GM12878 (cell line): ENCODE results near the gene GGN. TPM values are rescaled to one million over a fixed set of nuclear protein-coding genes. Genes with fewer than 3 reads are reported as not detected.

Experiments
- ATAC-seq: fragments of 200-7000 bp; cut with Tn5 transposase; 3 replicates; pipeline ENCODE4 v1.9.1; 2020; ENCODE audit warnings: mild to moderate bottlenecking, moderate library complexity
- BruUV-seq: library from RNA; stranded (reverse); fragments of 400-500 nt; replicated peaks from 2 replicates; lab custom pipeline; 2021; lab: Mats Ljungman, UMichigan
- CTCF ChIA-PET: fragments of 300-600 bp; sonication (Branson Sonifier 250); formaldehyde crosslinking; extraction: SDS; loops from one replicate; lab custom pipeline; 2021; ENCODE audit warnings: inconsistent platforms; lab: Yijun Ruan, JAX
- POLR2A ChIA-PET: fragments of 350-600 bp; formaldehyde crosslinking; extraction: SDS; loops from one replicate; lab custom pipeline; 2021; ENCODE audit warnings: inconsistent platforms; lab: Charles Lee
- RAD21 ChIA-PET: fragments of 300-600 bp; sonication (Branson Sonifier 250); formaldehyde crosslinking; loops from one replicate; lab custom pipeline; 2023; ENCODE audit warnings: antibody characterized with exemption; ENCODE audit not compliant: unreplicated experiment; lab: Charles Lee
- SMC1A ChIA-PET: fragments of 300-600 bp; sonication (Branson Sonifier 250); formaldehyde crosslinking; loops from one replicate; lab custom pipeline; 2023; ENCODE audit not compliant: unreplicated experiment, uncharacterized antibody; lab: Charles Lee
- DNase-seq: peaks from one replicate; pipeline ENCODE4 v3.0.0-alpha.2; 2011; ENCODE audit warnings: low read depth, low spot score
- FAIRE-seq: peaks from 3 replicates; lab custom pipeline; 2011; peaks lifted over from hg19 to GRCh38; lab: Jason Lieb, UNC
- H2AFZ ChIP-seq: 2 replicates; pipeline ENCODE4 v1.6.0; 2011; ENCODE audit warnings: low read depth, low read length, control low read depth; ENCODE audit not compliant: control insufficient read depth
- H3K27ac ChIP-seq: 2 replicates; pipeline ENCODE4 v1.5.1; 2011; ENCODE audit warnings: control low read depth; ENCODE audit not compliant: control insufficient read depth, insufficient read depth
- H3K27me3 ChIP-seq, 2 experiments: replicated peaks in 1 of 2; 2 replicates each; pipeline versions ENCODE4 v1.6.0 to v1.6.1; 2011; ENCODE audit warnings: low read length in 1 of 2; ENCODE audit not compliant: control insufficient read depth in 2 of 2, insufficient read depth in 2 of 2
- H3K36me3 ChIP-seq, 2 experiments: 2 replicates each; pipeline ENCODE4 v1.5.1; 2011; ENCODE audit warnings: low read length in 1 of 2; ENCODE audit not compliant: control insufficient read depth in 2 of 2, insufficient read depth in 2 of 2
- H3K4me1 ChIP-seq: 2 replicates; pipeline ENCODE4 v1.6.1; 2011; ENCODE audit warnings: mild to moderate bottlenecking, low read length, moderate library complexity, mixed read lengths; ENCODE audit not compliant: control insufficient read depth, insufficient read depth
- H3K4me2 ChIP-seq: 2 replicates; pipeline ENCODE4 v1.6.0; 2011; ENCODE audit warnings: control low read depth; ENCODE audit not compliant: control insufficient read depth, insufficient read depth
- H3K4me3 ChIP-seq: fragments of 200-600 bp; sonication (generic); 2 replicates; pipeline ENCODE4 v1.5.1; 2016
- H3K79me2 ChIP-seq: 2 replicates; pipeline ENCODE4 v1.6.0; 2011; ENCODE audit warnings: low read length; ENCODE audit not compliant: control insufficient read depth, insufficient read depth
- H3K9ac ChIP-seq: 2 replicates; pipeline ENCODE4 v1.8.0; 2011; ENCODE audit warnings: low read length, control low read depth, mixed read lengths; ENCODE audit not compliant: control insufficient read depth, insufficient read depth
- H3K9me3 ChIP-seq: replicated peaks from 3 replicates; pipeline ENCODE4 v1.5.1; 2011; ENCODE audit warnings: mild to moderate bottlenecking, low read length; ENCODE audit not compliant: control insufficient read depth, insufficient read depth
- H4K20me1 ChIP-seq: 2 replicates; pipeline ENCODE4 v1.6.0; 2011; ENCODE audit not compliant: control insufficient read depth, insufficient read depth
- CREM ChIP-seq: IDR thresholded peaks from 2 replicates; pipeline ENCODE4 v1.6.1; 2014; ENCODE audit warnings: antibody characterized with exemption, low read depth
- DPF2 ChIP-seq: fragments of 450-650 bp; IDR thresholded peaks from 2 replicates; pipeline ENCODE4 v1.6.1; 2017; ENCODE audit warnings: mild to moderate bottlenecking
- E2F4 ChIP-seq: IDR thresholded peaks from 2 replicates; pipeline ENCODE4 v1.6.1; 2012; ENCODE audit warnings: low read depth, low read length, improper control_type of control experiment
- EGR1 ChIP-seq, 2 experiments: IDR thresholded peaks; 1 replicate in 1 of 2; 2 replicates in 1 of 2; pipeline ENCODE4 v1.6.1; 2011 to 2012; ENCODE audit warnings: low read depth in 2 of 2, low read length in 2 of 2, borderline replicate concordance in 1 of 2, mild to moderate bottlenecking in 1 of 2, moderate library complexity in 1 of 2
- EZH2 ChIP-seq: IDR thresholded peaks from 2 replicates; pipeline ENCODE4 v1.6.1; 2012; ENCODE audit warnings: low read depth, mild to moderate bottlenecking, control low read depth, inconsistent platforms, low read length, borderline replicate concordance; ENCODE audit not compliant: control insufficient read depth
- MEF2B ChIP-seq: fragments of 450-650 bp; IDR thresholded peaks from 2 replicates; pipeline ENCODE4 v1.6.1; 2018; ENCODE audit warnings: mild to moderate bottlenecking, moderate library complexity; ENCODE audit not compliant: partially characterized antibody, poor library complexity, severe bottlenecking
- MXI1 ChIP-seq: fragments of 150-350 bp; IDR thresholded peaks from 2 replicates; pipeline ENCODE4 v1.6.1; 2011; ENCODE audit warnings: low read depth, mild to moderate bottlenecking, inconsistent platforms, low read length, improper control_type of control experiment
- PAX5 ChIP-seq: IDR thresholded peaks from 2 replicates; pipeline ENCODE4 v1.6.1; 2011; ENCODE audit warnings: low read depth, low read length, borderline replicate concordance
- PAX8 ChIP-seq: fragments of 450-650 bp; IDR thresholded peaks from 2 replicates; pipeline ENCODE4 v1.6.1; 2017; ENCODE audit warnings: mild to moderate bottlenecking, moderate library complexity
- PKNOX1 ChIP-seq: fragments of 450-650 bp; IDR thresholded peaks from 2 replicates; pipeline ENCODE4 v1.6.1; 2016; ENCODE audit warnings: mild to moderate bottlenecking
- POLR2AphosphoS5 ChIP-seq: IDR thresholded peaks from 2 replicates; pipeline ENCODE4 v1.6.1; 2011; ENCODE audit warnings: mild to moderate bottlenecking, low read length, inconsistent platforms
- RB1 ChIP-seq: fragments of 450-650 bp; formaldehyde crosslinking; IDR thresholded peaks from 2 replicates; pipeline ENCODE4 v1.6.1; 2017; ENCODE audit warnings: mild to moderate bottlenecking, borderline replicate concordance
- SP1 ChIP-seq: IDR thresholded peaks from one replicate; pipeline ENCODE4 v1.6.1; 2011; ENCODE audit warnings: low read depth, low read length
- SREBF2 ChIP-seq: IDR thresholded peaks from 2 replicates; pipeline ENCODE4 v1.6.1; 2012; ENCODE audit warnings: mild to moderate bottlenecking, low read length
- STAT1 ChIP-seq: fragments of 450-650 bp; conservative IDR thresholded peaks from 2 replicates; pipeline ENCODE4 v1.6.1; 2014; ENCODE audit warnings: antibody characterized with exemption, mild to moderate bottlenecking
- WGBS: methylation state at CpG from one replicate; pipeline ENCODE4 v1.1.6; 2016; ENCODE audit warnings: low lambda C conversion rate; ENCODE audit not compliant: insufficient replicate concordance, insufficient coverage; ENCODE audit errors: missing lambda C conversion rate; 5-methylcytosine and 5-hydroxymethylcytosine counted together
- in situ Hi-C: fragments of 300-500 bp; cut with MboI; formaldehyde crosslinking; loops from 9 replicates; pipeline ENCODE4 v1.14.3; 2018; ENCODE audit warnings: mixed read lengths
- intact Hi-C: fragments of 100-400 bp; cut with micrococcal nuclease; formaldehyde crosslinking; loops from one replicate; pipeline ENCODE4 v1.14.2; 2022; ENCODE audit not compliant: unreplicated experiment
- polyA plus RNA-seq, 11 experiments: library from polyadenylated mRNA; depleted of rRNA in 4 of 11; unstranded in 6 of 11; stranded (reverse) in 5 of 11; fragments of >200 nt; fragmentation: Nextera tagmentation in 4 of 11; fragmentation: Illumina TruSeq in 1 of 11; extraction: Ambion mirVana in 4 of 11; extraction: Trizol in 1 of 11; gene quantifications; 1 replicate in 1 of 11; 2 replicates in 10 of 11; pipeline versions ENCODE4 v1.2.1 to v1.2.3, GENCODE V29; 2011 to 2016; ENCODE audit warnings: inconsistent platforms in 2 of 11, missing spikeins in 2 of 11, low read depth in 1 of 11
- total RNA-seq, 4 experiments: library from RNA; depleted of rRNA in 3 of 4; stranded (reverse); fragments of >200 nt in 3 of 4; fragmentation: Illumina TruSeq in 1 of 4; extraction: Trizol in 1 of 4; gene quantifications; 2 replicates each; pipeline versions ENCODE4 v1.2.1 to v1.2.3, GENCODE V29; 2013 to 2021

Gene GGN
- total and polyA plus RNA-seq, 10 of the 15 experiments (the other 5 are each of a cell fraction or from before 2014, with no cell fraction given) = not detected

DNA sequence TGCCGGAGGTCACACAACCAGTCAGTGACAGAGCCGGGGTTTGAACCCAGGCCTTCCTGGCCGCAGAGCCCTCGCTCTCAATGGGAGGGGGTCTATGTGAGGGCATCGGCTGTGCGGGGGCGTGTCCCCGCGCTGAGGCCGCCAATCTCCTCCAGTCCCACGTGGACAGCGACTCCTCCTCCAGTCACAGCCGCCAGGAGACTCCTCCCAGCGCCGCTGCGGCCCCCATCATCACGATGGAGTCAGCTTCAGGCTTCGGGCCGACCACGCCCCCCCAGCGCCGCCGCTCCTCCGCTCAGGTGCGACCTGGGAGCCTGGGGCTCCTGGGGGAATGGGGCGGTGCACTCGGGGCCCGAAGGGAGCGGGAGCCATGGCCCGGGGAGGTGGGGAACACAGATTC lies 6.7 kb upstream of the GGN start:
- Histone ChIP-seq H4K20me1 (no peaks in the 10 kb centered on the region), H3K79me2 (no peaks in the 10 kb centered on the region), H3K4me3 (no peak overlapping the region), H3K9me3 (no peaks in the 10 kb centered on the region), H2AFZ (no peak overlapping the region), H3K4me2 (no peak overlapping the region), H3K4me1 (no peaks in the 10 kb centered on the region), H3K27ac (no peak overlapping the region), H3K27me3 (peaks cover 2 to 5% of the 10 kb centered on the region in 2 experiments; a peak in 3 of 4 replicates), H3K9ac (no peak overlapping the region), H3K36me3 (no peaks in the 10 kb centered on the region)
- FAIRE-seq (no peak), ATAC-seq (peak; percentile 32; the same call in 2 of the 3 replicates), DNase-seq (no peak)
- POLR2A ChIA-PET = no interaction called here
- in situ Hi-C loops = no loop called here
- TF ChIP-seq PAX8 (no peak), DPF2 (no peak), SREBF2 (no peak), EGR1 (IDR thresholded peaks at IDR 0.05; ENCODE audit: borderline replicate concordance in 1 of 2, low read depth in 2 of 2, low read length in 2 of 2) (peak in 1 of 2 experiments; percentile 33; a peak in 1 of 3 replicates), PAX5 (no peak), PKNOX1 (peak; percentile 43), E2F4 (no peak), MEF2B (no peak), EZH2 (no peak), SP1 (no peak), CREM (no peak), POLR2AphosphoS5 (no peak), MXI1 (no peak), RB1 (no peak), STAT1 (no peak)
- SMC1A ChIA-PET = no interaction called here
- no TSS peak for BruUV-seq
- WGBS = 12% methylated on average over 21 of the region's 30 CpGs
- CTCF ChIA-PET = no interaction called here
- RAD21 ChIA-PET = interaction anchor here (0.8 kb wide), 1 partner anchor 160 kb away, joined by 4 read pairs; no protein-coding TSS in a partner anchor
- intact Hi-C loops = no loop called here
